GM23338 (cell line): ENCODE measurements around the gene SLCO4C1.

Source experiments
- CREB1 ChIP-seq: fragments of 250-450 bp; sonication (Bioruptor Pico); IDR thresholded peaks from 2 replicates; pipeline ENCODE4 v1.5.0; 2020; ENCODE audit warnings: low read depth, mild to moderate bottlenecking, moderate library complexity
- CTCF ChIP-seq, 2 experiments: fragments of 200-600 bp in 1 of 2; sonication (generic) in 1 of 2; conservative IDR thresholded peaks; 2 replicates each; pipeline versions ENCODE4 v1.5.1 to v1.6.1; 2016 to 2017; ENCODE audit warnings: antibody characterized with exemption in 2 of 2, low read depth in 2 of 2, mild to moderate bottlenecking in 2 of 2, moderate library complexity in 1 of 2
- EZH2 ChIP-seq: fragments of 200-600 bp; sonication (generic); IDR thresholded peaks from one replicate; pipeline ENCODE4 v1.8.0; 2017; ENCODE audit warnings: antibody characterized with exemption, mild to moderate bottlenecking, low read depth; ENCODE audit not compliant: unreplicated experiment
- EZH2phosphoT487 ChIP-seq: fragments of 200-600 bp; sonication (generic); IDR thresholded peaks from one replicate; pipeline ENCODE4 v1.8.1; 2018; ENCODE audit warnings: antibody characterized with exemption; ENCODE audit not compliant: unreplicated experiment
- POLR2AphosphoS5 ChIP-seq: IDR thresholded peaks from 2 replicates; pipeline ENCODE4 v1.6.1; 2016; ENCODE audit warnings: antibody characterized with exemption, low read depth
- TF ChIP-seq, protein P1 (sequence below): IDR thresholded peaks from 2 replicates; pipeline ENCODE4 v1.6.1; 2016; ENCODE audit warnings: antibody characterized with exemption
- TF ChIP-seq, protein P2 (sequence below): IDR thresholded peaks from one replicate; pipeline ENCODE4 v1.6.1; 2018; ENCODE audit warnings: antibody characterized with exemption; ENCODE audit not compliant: unreplicated experiment

DNA sequence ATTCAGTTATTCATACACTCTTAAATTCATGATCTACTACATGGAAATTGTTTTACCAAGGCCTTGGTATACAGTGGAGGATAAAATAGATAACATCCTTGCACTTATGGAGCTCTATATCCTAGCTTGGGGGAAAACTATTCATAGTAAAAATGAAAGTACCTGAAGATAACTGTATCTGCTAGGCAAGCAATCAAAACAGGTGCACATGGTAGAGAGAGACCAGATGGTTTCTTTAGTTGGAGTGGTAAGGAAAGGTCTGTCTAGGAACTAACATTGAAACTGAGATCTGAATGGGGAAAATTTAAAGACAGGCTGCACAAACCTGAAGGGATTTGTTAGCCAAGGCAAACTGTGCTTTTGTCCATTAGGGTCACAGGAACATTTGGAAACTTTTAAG, 11.1 kb upstream of the SLCO4C1 start:
- TF ChIP-seq CTCF (conservative IDR thresholded peaks at IDR 0.05; ENCODE audit: low read depth in 2 of 2), result no peak
- no peak for TF ChIP-seq EZH2
- TF ChIP-seq POLR2AphosphoS5, result no peak
- TF ChIP-seq, protein P1, sequence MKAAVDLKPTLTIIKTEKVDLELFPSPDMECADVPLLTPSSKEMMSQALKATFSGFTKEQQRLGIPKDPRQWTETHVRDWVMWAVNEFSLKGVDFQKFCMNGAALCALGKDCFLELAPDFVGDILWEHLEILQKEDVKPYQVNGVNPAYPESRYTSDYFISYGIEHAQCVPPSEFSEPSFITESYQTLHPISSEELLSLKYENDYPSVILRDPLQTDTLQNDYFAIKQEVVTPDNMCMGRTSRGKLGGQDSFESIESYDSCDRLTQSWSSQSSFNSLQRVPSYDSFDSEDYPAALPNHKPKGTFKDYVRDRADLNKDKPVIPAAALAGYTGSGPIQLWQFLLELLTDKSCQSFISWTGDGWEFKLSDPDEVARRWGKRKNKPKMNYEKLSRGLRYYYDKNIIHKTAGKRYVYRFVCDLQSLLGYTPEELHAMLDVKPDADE, result no peak
- no peak for TF ChIP-seq EZH2phosphoT487
- no peak for TF ChIP-seq CREB1
- TF ChIP-seq, protein P2, sequence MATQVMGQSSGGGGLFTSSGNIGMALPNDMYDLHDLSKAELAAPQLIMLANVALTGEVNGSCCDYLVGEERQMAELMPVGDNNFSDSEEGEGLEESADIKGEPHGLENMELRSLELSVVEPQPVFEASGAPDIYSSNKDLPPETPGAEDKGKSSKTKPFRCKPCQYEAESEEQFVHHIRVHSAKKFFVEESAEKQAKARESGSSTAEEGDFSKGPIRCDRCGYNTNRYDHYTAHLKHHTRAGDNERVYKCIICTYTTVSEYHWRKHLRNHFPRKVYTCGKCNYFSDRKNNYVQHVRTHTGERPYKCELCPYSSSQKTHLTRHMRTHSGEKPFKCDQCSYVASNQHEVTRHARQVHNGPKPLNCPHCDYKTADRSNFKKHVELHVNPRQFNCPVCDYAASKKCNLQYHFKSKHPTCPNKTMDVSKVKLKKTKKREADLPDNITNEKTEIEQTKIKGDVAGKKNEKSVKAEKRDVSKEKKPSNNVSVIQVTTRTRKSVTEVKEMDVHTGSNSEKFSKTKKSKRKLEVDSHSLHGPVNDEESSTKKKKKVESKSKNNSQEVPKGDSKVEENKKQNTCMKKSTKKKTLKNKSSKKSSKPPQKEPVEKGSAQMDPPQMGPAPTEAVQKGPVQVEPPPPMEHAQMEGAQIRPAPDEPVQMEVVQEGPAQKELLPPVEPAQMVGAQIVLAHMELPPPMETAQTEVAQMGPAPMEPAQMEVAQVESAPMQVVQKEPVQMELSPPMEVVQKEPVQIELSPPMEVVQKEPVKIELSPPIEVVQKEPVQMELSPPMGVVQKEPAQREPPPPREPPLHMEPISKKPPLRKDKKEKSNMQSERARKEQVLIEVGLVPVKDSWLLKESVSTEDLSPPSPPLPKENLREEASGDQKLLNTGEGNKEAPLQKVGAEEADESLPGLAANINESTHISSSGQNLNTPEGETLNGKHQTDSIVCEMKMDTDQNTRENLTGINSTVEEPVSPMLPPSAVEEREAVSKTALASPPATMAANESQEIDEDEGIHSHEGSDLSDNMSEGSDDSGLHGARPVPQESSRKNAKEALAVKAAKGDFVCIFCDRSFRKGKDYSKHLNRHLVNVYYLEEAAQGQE, result no peak
